ELR (cell line): ENCODE results near the gene GBA2.
A peak's percentile ranks its signal among the peaks of the same experiment; 100 is the strongest.

Experiments
- DNase-seq: peaks from one replicate; pipeline ENCODE4 v3.0.0-alpha.2; 2015; ENCODE audit warnings: low read depth

GBA2 gene

DNA sequence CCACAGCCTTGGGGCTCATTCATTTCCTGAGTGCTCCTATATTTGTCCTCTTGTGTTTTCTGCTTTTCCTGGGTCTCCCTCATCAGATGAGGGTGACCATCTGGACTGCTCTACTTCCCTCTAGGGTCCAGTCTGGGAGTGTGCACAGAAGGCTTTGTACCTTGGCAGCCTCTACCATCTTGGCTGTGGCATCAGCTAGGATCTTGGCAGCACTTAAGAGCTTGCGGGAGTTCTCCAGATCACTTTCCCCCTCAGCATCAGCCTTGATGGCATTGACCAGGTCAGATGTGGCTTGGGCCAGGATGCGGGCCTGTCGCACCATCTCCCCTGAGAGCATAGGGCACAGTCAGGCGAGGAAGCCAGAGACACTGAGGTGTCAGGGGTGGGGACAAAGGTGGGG, 32.8 kb downstream of the GBA2 start:
- peak; percentile 35 for DNase-seq

DNA sequence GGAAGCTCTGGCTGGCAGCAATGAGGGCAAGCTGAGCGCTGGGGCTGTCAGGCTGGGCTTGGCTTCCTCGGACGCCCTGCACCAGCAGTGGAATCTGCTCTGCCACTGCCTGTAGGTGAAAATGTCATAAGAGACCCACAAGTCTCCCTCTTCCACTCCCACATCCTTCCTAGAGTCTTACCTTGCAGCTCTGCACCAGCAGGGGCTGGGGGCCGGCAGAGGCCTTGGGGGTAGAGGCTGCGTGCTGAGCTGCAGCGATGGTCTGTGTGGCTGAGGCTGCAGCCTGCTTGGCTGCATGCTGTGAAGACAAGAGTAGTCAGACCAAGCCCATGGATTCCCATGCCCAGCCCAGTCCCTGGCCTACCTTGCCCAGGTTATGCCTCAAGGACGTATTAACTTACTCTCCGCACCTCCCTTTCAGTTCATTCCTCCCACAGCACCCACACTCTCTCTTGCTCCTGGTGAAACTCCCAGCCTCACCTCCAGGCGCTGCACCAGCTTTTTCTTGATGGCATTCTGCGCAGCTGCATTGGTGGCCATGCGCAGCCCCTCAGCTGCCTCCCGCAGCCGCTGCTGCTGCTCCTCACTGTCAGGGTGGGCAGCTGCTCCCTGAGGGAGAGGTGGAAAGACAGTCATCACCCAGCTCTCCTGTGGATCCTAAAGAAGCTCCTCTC, 34.3 kb downstream of the GBA2 start:
- no peak for DNase-seq

- no peak for DNase-seq
Observed at GRCh38 chr9:35714123-35714522, 34.9 kb downstream of the GBA2 start.

GRCh38 chr9:35713578-35713977, 35.5 kb downstream of the GBA2 start:
- DNase-seq: no peak

DNA sequence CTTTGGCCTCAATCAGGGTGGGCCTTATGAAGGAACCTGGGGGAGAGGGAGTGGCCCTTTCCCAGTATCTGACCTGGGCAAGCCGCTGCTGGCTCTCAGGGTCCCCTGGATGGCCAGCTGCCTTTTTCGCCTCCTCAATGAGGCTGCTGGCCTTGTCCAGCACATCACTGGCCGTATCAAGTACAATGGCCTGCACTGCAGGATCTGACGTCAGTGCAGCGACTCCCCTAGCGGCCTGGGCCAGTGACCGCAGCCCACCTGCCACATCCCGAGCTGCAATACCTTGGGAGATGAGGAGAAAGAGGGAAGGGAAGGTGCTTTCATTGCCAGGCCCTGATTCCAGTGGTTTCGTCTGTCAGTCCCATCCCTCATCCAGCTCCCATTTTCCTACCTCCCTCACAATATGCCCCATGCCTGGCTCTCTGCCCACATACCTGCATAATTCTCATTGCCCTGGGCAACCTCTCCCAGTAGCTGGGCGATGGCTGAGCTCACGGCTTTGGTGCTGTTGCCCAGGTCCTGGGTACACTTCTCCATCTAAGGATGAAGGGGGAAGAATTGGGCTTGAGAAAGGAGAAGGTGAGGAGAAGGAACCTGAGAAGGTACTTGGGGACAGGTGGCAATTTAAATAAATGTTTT, 36.1 kb downstream of the GBA2 start:
- no peak for DNase-seq

- DNase-seq: no peak
Observed at GRCh38 chr9:35711501-35712428, 37.3 kb downstream of the GBA2 start.

- no peak for DNase-seq
Observed at GRCh38 chr9:35710818-35711500, 38.1 kb downstream of the GBA2 start.

GRCh38 chr9:35708146-35708545, 40.9 kb downstream of the GBA2 start:
- DNase-seq: no peak

DNA sequence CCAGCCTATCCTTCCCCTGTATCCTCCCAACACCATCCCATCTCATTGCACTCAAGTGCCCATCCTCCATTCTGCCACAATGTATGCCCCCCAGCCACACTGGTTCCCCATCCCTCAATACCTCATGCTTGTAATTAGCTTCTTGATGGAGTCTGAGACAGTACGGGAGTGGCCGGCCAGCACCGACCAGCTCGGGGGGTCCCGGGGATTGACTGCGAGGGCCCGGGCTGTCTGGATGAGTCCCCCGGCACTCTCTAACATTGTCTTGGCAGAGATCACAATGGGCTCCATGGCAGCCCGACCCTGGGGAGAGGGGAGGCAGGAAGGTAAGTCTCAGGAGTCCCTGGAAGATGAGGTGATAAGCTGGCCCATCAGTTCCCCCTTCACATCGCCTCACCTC, 42.1 kb downstream of the GBA2 start:
- no peak for DNase-seq

DNA sequence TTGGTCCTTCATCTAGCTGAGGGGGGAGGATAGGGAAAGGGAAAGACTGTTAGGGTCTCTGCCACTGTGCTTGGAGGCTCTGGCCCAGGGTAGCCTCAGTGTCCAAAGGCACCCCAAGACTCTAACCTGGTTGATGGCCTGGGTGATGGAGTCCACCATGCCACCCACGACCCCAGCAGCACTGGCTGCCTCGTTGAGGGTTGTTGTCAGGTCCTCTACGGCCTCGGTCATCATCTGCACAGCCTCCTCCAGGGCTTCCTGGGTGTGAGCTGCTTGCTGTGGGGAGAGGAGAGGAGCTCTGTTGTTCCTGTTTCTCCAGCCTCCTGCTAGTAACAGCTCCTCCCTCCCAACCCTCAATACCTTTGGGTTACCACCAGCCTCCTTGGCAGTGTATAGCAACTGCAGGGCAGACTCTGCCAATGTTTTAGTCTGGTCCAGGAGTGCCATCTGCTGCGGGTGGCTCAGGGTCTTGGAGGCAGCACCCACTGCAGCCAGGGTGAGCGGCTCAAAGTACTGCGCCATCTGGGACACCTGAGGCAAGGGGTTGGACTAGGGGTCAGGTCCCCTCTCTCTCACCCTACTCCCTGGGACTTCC, 43.1 kb downstream of the GBA2 start:
- no peak for DNase-seq

DNA sequence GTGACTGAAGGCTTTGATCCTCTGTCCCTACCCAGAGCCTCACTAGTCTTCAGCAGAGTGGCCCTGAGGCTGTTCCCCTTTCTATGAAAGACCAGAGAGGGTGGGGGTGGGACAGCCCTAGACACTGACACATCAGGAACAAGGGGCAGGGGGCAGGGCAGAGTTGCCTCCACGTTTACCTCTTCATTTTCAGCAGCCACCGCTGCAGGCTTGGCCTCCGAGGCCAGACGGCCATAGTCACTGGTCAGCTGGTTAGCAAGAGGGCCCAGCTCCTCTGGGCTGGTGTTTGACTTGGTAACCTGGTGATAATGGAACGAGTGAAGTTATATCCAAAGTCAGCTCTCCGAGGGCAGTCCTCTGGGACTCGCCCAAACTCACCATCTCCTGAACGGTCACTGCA, 43.7 kb downstream of the GBA2 start:
- DNase-seq: no peak

DNA sequence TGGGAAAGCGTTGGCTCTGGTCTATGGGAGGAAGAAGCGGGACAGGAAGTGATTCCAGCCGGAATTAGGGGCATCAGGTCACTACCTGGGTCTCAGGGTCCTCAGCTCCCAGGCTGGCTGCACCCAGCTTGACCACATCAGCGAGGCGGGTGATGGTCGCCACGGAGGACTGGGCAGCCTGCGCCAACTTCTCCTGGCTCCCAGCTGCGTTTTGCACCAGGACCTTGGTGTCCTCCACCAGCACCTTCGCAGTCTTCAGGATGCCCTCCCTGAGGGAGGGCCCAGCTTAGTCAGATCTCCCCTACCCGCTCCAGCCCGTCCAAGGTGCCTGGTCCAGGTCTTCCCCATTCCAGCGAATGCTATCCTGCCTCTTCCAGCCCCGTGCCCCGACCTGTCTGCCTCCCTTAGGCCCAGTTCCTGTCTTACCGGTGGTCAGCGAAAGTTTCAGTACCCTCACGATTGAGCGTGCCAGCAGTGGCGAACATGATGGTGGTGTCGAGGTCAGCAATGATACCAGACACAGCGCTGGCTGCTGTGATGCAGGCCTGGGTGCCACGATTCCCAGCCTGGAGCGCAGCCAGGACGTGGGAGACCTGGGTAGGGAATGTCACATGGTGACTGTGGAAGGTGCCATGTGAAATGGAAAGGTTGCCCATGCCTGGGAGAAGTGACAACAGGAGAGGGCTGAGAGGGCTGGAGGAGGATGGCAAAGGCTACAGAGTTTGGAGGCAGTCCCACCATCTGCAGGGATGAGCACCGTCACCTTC, 44.9 kb downstream of the GBA2 start:
- DNase-seq: no peak

DNA sequence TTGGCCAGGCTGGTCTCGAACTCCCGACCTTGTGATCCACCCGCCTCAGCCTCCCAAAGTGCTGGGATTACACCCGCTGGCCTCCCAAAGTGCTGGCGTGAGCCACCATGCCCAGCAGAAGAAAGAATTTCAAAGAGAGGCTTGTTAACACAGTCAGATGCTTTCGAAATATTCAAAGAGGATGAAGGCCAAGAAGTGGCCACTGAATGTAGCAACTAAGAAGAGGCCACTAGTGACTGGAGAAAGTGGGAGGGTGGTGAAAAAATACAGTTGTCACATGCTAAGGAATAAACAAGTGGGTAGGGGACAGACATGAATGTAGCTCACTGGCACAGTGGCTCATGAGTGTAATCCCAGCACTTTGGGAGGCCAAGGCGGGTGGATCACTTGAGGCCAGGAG, 46.3 kb downstream of the GBA2 start:
- DNase-seq: no peak

GRCh38 chr9:35700942-35701341, 48.1 kb downstream of the GBA2 start:
- no peak for DNase-seq

DNA sequence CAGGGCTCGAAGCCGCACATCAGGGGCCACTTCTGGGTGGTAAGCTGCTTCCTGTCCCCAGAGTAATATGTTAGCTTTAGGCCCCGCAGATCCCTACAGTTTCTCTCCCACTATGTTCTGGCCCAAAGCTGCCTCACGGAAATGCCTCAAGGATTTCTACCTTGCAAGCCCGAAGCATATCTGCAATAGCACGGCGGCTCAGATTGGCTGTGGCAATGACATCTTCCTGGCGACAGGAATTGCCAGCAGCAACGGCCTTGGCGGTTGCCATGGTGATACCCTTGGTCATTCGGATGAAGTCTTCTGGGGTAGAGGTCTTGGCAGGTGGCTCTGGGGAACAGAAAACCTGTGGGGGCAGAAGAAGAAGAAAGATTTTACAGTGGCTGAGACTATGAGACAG, 49.0 kb downstream of the GBA2 start:
- no peak for DNase-seq

GRCh38 chr9:35698231-35698630, 50.8 kb downstream of the GBA2 start:
- no peak for DNase-seq

DNA sequence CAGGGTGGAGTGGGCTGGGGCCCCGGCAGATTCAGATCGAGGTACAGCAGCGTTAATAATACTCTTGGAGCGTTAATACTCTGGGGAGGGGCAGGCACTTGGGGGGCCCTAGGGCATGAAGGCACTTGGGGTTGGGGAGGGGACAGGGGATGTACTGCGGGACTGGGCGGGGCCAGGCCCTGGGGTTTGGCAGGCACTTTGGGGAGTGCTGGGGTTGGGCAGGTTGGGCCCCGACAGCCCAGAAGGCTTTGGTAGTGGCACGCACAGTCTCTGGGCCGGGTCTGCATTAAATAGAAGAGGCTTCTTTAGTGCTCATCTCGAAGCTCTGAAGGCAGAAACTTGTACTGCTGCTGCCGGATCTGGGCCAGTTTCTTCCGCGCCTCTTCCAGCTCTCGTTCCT, 51.5 kb downstream of the GBA2 start:
- no peak for DNase-seq

DNA sequence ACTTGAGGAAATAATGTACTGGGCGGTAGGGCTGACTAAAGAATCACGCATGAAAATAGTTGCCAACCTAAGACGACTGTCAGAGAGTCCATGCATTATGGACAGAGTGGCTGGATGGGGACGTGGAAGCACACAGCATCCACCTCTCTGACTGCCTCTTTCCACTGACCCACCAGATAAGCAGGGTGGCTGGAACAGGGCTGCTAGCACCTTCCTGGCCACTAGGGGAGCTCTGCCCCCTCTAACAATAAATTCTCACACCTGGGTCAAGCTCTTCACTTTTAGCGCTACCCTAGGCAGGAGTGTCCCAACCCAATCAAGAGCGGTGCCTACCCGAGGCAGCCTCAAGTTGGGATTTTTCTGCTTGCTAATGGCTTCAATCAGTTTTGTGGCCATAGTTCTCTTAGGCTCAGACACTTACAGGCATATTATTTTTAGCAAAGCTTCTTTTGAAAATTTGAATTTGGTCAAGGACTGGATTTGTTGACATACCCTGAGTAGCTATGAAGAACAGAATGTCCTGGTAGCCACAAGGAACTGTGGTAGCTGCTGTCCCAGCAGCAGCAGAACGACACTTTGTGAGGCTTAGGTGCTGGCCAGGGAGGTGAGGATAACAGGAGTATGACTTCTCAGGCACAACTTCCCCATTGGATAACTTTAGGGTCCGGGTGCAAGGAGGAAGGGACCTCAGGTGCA, 52.4 kb downstream of the GBA2 start:
- peak; percentile 70 for DNase-seq

- no peak for DNase-seq
Observed at GRCh38 chr9:35695943-35696401, 53.1 kb downstream of the GBA2 start.

GRCh38 chr9:35691757-35692301, 57.2 kb downstream of the GBA2 start:
- no peak for DNase-seq
